Ectodermal cell (in vitro differentiated cells): ENCODE measurements around the gene SETD5.
A peak's percentile ranks its signal among the peaks of the same experiment; 100 is the strongest.

Experiments used
- H3K27ac ChIP-seq: 2 replicates; pipeline ENCODE4 v1.7.0; 2013; ENCODE audit warnings: mild to moderate bottlenecking, low read depth, low read length; ENCODE audit not compliant: insufficient read depth, poor library complexity, severe bottlenecking
- H3K27me3 ChIP-seq: 2 replicates; pipeline ENCODE4 v1.7.0; 2013; ENCODE audit warnings: mild to moderate bottlenecking, low read length; ENCODE audit not compliant: insufficient read depth, control insufficient read depth, poor library complexity, severe bottlenecking
- H3K36me3 ChIP-seq: one replicate; pipeline ENCODE4 v1.7.0; 2013; ENCODE audit warnings: low read length; ENCODE audit not compliant: control insufficient read depth, insufficient read depth
- H3K4me1 ChIP-seq: one replicate; pipeline ENCODE4 v1.7.0; 2013; ENCODE audit warnings: low read length; ENCODE audit not compliant: control insufficient read depth, insufficient read depth
- H3K4me3 ChIP-seq: 2 replicates; pipeline ENCODE4 v1.7.0; 2013; ENCODE audit warnings: low read depth, low read length, control low read depth; ENCODE audit not compliant: insufficient read depth
- H3K9me3 ChIP-seq: 2 replicates; pipeline ENCODE4 v1.7.0; 2013; ENCODE audit warnings: mild to moderate bottlenecking, low read length, moderate library complexity; ENCODE audit not compliant: control insufficient read depth
- WGBS, 2 experiments: methylation state at CpG; one replicate each; pipeline ENCODE4 v1.1.7; 2013; ENCODE audit warnings: missing lambda C conversion rate in 2 of 2; 5-methylcytosine and 5-hydroxymethylcytosine counted together

Gene SETD5

DNA sequence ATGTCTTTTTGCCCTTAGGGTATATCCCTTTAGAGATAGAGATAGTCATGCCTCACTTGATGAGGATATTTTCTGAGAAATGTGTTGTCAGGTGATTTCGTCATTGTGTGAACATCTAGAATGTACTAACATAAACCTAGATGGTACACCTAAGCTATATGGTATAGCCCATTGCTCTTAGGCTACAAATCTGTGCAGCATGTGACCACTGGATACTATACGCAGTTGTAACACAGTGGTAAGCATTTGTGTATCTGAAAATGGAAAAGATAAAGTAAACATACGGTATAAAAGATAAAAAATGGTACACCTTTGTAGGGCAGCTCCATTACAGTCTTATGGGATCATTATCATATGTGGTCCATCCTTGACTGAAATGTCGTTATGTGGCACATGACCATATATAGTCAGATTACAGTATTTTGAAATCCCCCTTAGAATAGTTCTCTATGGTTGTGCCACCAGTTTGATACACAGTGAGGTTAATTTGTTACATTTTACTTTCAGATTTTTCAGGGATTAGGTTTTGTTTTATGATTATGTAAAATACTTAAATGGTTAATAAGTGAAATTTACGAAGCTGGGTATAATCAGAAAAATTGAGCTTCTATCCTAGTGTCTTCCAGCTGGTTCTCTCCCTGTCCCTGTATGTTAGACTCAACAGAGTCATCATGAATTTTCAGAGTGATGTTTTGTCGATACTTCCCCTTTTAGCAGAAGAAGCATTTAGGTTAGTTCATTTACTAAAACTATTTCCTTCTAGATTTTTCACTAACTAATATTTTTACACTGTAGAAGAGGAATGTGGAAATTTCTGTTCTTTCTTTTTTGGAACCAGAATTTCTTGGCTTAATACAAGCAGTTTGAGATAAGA lies 12.8 kb downstream of the SETD5 start:
- H3K27me3 ChIP-seq = no peaks in the 10 kb centered on the region
- no peak overlapping the region for H3K27ac ChIP-seq
- H3K4me3 ChIP-seq = no peak overlapping the region
- no peaks in the 10 kb centered on the region for H3K9me3 ChIP-seq
- no peaks in the 10 kb centered on the region for H3K36me3 ChIP-seq
- H3K4me1 ChIP-seq = no peaks in the 10 kb centered on the region
- WGBS, 2 experiments = 96 to 98% methylated on average over 5 to 6 of the region's 6 CpGs

- Histone ChIP-seq H3K36me3 (peaks cover 6% of the 10 kb centered on the region), H3K27me3 (no peaks in the 10 kb centered on the region), H3K4me1 (no peaks in the 10 kb centered on the region), H3K9me3 (no peaks in the 10 kb centered on the region), H3K27ac (no peak overlapping the region), H3K4me3 (no peak overlapping the region)
- 100% methylated on average over 1 of the region's 1 CpG; no CpG with 5 or more reads in 1 of the 2 experiments for WGBS, 2 experiments
These were observed 13.9 kb downstream of the SETD5 start for GRCh38 chr3:9411302-9411701.

DNA sequence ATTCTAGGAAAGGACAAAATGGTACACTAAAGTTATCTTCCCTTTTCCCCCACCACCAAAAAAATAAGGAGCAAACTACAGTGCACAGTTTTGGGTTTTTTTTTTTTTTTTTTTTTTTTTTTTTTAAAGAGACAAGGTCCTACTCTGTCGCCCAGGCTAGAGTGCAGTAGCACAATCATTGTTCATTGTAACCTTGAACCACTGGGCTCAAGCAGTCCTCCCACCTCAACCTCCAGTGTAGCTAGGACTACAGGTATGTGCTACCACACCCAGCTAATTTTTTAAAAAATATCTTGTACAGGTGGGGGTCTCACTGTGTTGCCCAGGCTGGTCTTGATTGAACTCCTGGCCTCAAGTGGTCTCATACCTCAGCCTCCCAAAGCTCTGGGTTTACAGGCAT lies 14.9 kb downstream of the SETD5 start:
- H3K36me3 ChIP-seq = peaks cover 6% of the 10 kb centered on the region
- H3K9me3 ChIP-seq = no peaks in the 10 kb centered on the region
- no peak overlapping the region for H3K27ac ChIP-seq
- H3K4me3 ChIP-seq = no peak overlapping the region
- no peaks in the 10 kb centered on the region for H3K4me1 ChIP-seq
- WGBS, 2 experiments = 89 to 96% methylated on average over 1 of the region's 1 CpG
- no peaks in the 10 kb centered on the region for H3K27me3 ChIP-seq

- no peaks in the 10 kb centered on the region for H3K9me3 ChIP-seq
These were observed 17.4 kb downstream of the SETD5 start for GRCh38 chr3:9414826-9415225.

DNA sequence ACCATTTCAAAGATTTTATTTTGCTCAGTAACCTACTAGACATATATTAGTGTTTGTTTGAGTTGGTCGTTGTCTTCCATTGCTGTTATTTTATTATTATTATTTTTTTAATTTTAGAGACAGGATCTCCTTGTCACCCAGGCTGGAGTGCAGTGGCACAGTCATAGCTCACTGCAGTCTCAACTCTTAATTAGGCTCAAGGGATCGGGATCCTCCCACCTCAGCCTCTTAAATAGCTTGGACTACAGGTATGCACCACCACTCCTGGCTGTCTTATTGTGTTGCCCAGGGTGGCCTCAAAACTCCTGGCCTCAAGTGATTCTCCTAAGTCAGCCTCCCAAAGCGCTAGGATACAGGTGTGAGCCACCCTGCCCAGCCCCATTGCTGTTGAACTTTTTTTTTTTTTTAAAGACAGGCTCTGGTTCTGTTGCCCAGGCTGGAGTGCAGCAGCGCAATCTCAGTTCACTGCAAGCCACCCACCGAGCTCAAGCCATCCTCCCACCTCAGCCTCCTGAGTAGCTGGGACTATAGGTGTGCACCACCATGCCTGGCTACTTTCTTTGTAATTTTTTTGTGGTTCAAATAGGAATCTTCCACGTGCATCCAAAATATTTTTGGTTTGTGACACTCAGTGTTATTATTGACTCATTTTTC lies 18.2 kb downstream of the SETD5 start:
- H3K27ac ChIP-seq = no peak overlapping the region
- peaks cover 6% of the 10 kb centered on the region for H3K36me3 ChIP-seq
- no peaks in the 10 kb centered on the region for H3K9me3 ChIP-seq
- no peaks in the 10 kb centered on the region for H3K27me3 ChIP-seq
- H3K4me1 ChIP-seq = no peaks in the 10 kb centered on the region
- 86 to 94% methylated on average over 5 of the region's 6 CpGs for WGBS, 2 experiments
- no peak overlapping the region for H3K4me3 ChIP-seq

More at GRCh38 chr3:9414826-9415225, 17.4 kb downstream of the SETD5 start:
- Histone ChIP-seq H3K36me3 (peaks cover 6% of the 10 kb centered on the region), H3K4me1 (no peaks in the 10 kb centered on the region), H3K4me3 (no peak overlapping the region), H3K27me3 (no peaks in the 10 kb centered on the region), H3K27ac (no peak overlapping the region)

DNA sequence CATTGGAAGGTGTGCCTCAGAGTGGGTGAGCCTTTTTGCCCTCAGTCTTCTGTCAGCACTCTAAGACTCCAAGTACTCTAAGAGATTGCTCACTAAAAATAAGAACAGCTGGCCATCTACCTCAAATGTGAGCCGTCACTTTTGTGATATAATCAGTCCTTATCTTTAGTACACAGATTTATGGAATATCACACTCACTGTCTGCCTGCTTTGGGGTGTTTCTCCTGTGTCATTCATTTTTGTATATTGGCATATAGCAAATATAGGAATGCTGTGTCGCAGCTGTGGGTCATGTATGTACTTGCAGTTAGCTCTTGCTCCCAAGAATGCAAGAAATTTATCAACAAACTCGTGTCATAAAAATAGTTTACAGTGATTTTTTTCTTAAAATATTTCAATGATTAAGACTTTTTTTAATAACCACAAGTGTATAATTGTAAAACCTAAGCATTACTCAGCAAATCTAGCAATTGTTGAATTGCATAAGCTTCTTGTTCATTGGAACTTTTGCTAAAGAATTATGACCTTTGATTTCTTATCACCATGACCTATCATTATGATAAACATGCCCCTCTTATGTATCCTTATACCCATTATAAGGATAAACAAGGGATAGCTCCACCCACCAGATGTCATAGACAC lies 18.8 kb downstream of the SETD5 start:
- 94 to 100% methylated on average over 1 to 3 of the region's 3 CpGs for WGBS, 2 experiments
- H3K27ac ChIP-seq = no peak overlapping the region

DNA sequence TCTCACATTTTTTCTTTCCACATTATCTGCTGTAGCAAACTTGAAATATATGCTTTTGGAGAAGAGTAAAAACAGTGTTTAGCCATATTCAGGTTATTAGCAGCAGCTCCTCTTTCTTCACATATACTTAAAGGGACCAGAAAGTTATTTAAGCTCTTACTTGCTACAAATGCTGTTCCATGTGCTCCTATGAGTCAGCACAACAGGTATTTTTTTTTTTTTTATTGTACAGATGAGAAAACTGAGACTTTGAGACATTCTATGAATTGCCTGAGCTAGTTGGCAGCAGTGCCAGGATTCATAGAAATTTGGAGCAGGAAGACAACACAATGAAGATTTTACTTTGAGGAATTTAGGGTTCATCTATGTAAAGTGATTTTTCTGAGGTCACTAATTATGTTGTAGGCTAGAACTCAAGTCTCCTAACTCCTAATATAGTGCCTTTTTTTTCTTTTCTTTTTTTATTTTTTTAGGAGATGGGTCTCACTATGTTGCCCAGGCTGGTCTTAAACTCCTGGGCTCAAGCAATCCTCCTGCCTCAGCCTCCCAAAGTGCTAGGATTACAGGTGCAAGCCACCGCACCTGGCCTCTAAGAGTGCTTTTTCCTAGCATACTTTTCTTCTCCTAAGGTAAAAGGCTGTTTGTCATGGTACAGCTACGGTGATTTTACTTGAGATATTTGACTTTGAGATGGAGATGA lies 23.6 kb downstream of the SETD5 start:
- H3K9me3 ChIP-seq = no peaks in the 10 kb centered on the region
- H3K27me3 ChIP-seq = no peaks in the 10 kb centered on the region
- 94 to 96% methylated on average over 1 of the region's 2 CpGs for WGBS, 2 experiments
- H3K36me3 ChIP-seq = peaks cover under 1% of the 10 kb centered on the region
- no peak overlapping the region for H3K4me3 ChIP-seq
- no peak overlapping the region for H3K27ac ChIP-seq
- H3K4me1 ChIP-seq = no peaks in the 10 kb centered on the region

More for the DNA sequence above, 18.8 kb downstream of the SETD5 start:
- no peaks in the 10 kb centered on the region for H3K9me3 ChIP-seq
- H3K27me3 ChIP-seq = no peaks in the 10 kb centered on the region
- no peaks in the 10 kb centered on the region for H3K4me1 ChIP-seq
- no peak overlapping the region for H3K4me3 ChIP-seq
- peaks cover 6% of the 10 kb centered on the region for H3K36me3 ChIP-seq

DNA sequence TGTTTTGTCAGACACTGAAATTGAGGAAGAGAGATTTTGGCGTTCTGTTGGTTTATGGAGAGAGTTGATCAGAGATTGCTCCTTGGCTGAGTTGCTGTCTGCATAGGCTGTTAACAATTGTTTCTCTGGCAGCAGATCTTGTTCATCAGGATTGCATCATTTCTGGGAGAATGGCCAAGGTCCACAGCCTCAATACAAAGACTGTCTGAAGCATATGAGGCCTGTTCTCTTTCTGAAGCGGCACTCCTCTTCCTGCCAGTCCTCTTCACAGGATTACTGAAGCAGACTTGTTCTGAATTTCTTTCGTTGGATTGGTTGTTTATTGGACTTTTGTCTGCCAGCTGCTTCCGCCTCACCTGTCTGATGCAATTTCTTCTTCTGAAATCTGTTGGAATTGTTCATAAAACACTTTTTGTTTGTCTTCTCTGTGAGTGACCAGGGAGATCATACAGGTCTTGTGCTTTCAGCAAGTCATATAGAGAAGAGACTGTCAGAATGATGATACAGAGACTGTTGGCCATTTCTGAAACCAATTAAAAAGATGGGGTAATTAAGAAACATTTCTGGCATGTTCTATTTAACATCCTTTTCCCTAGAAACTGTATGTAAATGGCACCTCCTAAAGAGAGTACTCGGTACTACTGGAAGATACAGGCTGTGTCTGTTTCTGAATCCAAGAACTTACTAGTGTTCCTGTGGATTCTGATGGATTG lies 25.5 kb downstream of the SETD5 start:
- H3K27me3 ChIP-seq = no peaks in the 10 kb centered on the region
- peak overlapping the region; percentile 76 for H3K27ac ChIP-seq
- H3K4me3 ChIP-seq = no peak overlapping the region
- peaks cover 12% of the 10 kb centered on the region for H3K36me3 ChIP-seq
- no peaks in the 10 kb centered on the region for H3K4me1 ChIP-seq
- H3K9me3 ChIP-seq = no peaks in the 10 kb centered on the region
- 73 to 76% methylated on average over 5 of the region's 5 CpGs for WGBS, 2 experiments

DNA sequence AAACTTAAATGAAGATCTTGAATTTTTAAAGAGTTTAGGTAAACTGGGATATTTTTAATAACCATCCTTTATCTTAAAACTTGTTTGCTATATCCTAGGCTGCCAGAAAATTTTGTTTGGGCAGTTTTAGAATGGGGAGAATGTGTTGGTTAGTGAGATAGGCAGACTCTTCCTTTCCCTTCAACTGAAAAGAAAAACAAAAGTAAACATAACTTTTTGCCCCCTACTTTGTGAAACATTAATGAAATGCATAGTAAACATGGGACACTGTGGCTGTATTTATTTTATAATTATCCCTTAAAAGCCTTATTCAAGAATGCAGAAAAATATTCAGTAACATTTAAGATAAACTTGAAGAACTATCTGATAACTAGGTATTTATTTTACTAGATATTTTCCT lies 31.0 kb downstream of the SETD5 start:
- H3K36me3 ChIP-seq = peaks cover 39% of the 10 kb centered on the region
- no peak overlapping the region for H3K4me3 ChIP-seq
- H3K27me3 ChIP-seq = no peaks in the 10 kb centered on the region
- H3K4me1 ChIP-seq = no peaks in the 10 kb centered on the region
- H3K9me3 ChIP-seq = no peaks in the 10 kb centered on the region
- no peak overlapping the region for H3K27ac ChIP-seq
